ENCODE data around the gene ETNK1.
"Not testable (repeated sequence)": the region's sequence is repeated elsewhere in the genome, so short reads cannot be mapped to it uniquely, and the experiment has no call there.

The ETNK1 gene

GRCh38 chr12:22624870-22625761 is at the start of gene ETNK1:
Gene ETNK1 (plus strand): TSS chr12:22625171. CDS start chr12:22625431, 260 bp downstream.
- peak; percentile 86 for DNase-seq

DNA sequence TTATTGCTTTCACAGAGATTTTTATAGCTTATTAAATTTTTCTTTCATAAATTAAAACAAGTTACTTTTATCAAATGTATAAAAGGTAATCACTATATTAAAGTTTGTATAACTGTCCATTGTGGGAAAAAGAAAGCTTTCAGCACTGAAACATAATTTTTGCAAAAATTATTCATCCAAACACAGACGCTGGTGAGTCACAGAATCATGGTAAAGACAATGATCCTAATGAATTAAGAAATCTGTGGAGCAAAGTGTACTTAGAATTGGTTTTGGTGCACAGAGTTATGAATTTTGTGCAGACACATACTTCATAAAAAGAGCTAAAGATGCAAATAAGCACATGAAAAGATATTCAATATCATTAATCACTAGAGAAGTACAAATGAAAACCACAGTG is 48.9 kb upstream of the ETNK1 start:
- DNase-seq = no peak

- no peak for DNase-seq
Observed at GRCh38 chr12:22576473-22576872, 48.5 kb upstream of the ETNK1 start.

GRCh38 chr12:22577667-22578066 is 47.3 kb upstream of the ETNK1 start:
- no peak for DNase-seq

DNA sequence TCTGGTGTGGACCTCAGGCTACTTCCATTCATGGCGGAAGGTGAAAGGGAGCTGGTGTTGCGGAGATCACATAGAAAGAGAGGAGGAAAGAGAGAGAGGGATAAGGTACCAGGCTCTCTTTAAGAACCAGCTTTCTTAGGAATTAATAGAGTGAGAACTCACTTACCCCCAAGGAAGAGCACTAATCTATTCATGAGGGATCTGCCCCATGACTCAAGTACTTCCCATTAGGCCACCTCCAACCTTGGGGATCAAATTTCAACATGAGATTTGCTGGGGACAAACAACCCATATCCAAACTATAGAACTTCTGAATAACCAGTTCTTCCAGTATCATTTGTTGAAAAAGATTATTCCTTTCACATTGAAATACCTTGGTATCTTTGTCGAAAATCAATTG is 46.6 kb upstream of the ETNK1 start:
- no peak for DNase-seq

DNA sequence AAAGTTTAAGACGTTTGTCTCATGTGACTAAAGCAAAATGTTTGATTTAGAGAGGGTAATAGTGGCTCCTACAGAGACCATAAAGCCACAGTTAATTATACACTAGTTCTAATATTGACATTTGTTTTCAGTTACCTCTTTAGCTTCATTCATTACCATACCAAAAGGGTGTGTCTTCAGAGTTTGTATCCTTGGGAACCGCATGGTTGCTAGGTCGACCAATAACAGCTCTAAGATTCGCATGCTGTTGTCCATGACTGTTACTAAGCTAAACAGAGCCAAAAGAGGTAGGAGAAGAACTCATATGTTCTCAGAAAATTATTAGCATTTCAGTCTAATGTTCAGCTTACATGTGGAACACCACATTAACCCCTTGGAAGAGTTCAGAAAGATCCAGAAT is 36.2 kb upstream of the ETNK1 start:
- DNase-seq = no peak

GRCh38 chr12:22593864-22594263 is 31.1 kb upstream of the ETNK1 start:
- DNase-seq = no peak

GRCh38 chr12:22597539-22597938 is 27.4 kb upstream of the ETNK1 start:
- not testable (repeated sequence) for DNase-seq

DNA sequence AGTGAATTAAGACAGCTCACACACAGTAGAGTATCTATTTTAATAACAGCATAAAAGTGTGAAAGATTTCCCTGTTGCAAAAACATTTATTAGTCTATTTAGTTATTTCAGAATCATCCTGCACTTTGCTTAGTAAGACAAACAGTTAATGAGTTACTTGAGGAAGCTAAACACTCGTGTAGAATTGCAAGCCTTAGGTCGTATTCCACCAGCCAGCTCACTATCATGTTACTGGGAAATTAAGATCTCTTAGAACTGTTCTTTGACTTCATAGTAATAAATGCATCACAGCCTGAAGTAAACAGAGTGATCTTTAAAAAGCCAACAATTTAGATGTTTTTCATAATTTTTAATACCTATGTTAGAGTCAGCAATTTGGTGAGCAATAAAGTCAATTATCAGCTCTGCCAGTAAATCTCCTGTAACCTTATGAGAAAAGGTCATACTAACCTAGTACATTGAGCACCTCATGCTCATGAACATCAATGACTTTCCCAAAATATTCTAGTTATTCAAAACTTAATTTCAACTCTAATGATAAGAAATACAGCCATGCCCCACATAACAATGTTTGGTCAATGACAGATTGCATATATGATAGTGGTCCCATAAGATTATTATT is 26.7 kb upstream of the ETNK1 start:
- no peak for DNase-seq

- no peak for DNase-seq
Observed at GRCh38 chr12:22598763-22599161, 26.2 kb upstream of the ETNK1 start.

DNA sequence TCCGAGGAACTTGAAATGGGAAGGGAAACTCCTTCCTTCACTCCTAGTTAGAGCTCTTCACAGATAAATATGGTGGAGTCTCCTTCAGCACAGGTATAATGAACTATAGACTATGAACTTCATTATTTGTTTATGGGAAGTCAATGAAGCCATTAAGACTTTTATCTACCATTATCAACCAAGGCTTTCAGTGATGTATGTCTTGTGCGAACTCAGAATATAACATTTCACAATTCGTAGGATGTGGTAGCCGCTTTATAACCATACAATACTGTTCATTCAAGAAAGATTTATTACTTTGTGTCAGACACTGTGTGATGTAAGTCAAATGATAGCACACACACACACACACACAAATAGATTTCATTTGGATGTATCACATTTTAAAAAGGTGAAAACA is 24.8 kb upstream of the ETNK1 start:
- no peak for DNase-seq

- no peak for DNase-seq
Observed at GRCh38 chr12:22609501-22609900, 15.5 kb upstream of the ETNK1 start.

DNA sequence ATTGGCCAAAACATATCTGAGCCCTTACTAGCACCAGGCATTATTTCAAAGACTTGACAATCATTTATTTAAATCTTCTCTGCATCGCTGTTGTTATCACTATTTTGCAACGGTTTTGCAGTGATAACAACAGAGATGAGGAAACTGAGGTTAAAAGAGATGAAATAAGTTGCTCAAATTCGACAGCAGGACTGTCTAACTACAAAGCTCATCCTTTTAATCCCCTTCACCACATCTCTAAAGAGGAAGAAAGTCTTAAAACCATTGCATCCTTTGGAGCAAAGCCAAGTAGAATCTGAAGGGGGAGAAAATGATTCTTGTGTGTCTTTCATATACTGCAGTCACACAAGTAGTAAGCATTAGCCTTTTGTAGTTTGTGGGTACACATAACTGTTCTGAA is 14.8 kb upstream of the ETNK1 start:
- DNase-seq = no peak

GRCh38 chr12:22612822-22613221 is 12.1 kb upstream of the ETNK1 start:
- not testable (repeated sequence) for DNase-seq

- DNase-seq = no peak
Observed at GRCh38 chr12:22615963-22616501, 8.9 kb upstream of the ETNK1 start.

- no peak for DNase-seq
Observed at GRCh38 chr12:22617630-22618029, 7.3 kb upstream of the ETNK1 start.

GRCh38 chr12:22624548-22624869 is 462 bp upstream of the ETNK1 start:
- DNase-seq = no peak

DNA sequence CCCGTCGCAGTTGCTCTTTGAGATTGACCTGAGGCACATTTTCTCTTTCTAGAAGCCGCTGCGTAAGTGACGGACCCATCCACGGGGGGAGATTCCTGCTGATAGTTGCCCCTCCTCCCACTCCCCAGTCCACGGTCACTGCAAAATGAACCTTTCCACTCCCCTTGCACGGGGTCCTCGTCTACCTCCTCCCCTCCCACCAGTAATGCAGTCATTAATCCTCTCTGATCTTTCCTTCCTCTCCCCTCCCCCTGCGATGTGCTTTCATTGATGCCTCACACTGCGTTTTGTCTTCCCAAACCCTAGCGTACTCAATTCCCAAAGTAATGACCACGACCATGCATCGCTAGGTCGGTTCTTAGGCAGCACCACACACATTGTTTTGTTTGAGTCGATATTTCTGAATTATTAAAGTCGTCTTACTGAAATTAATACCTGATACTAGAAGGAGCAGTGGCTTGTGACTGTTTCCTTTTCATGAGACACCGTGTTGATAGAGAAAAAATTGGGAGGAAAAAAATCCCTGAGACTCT is 857 bp downstream of the ETNK1 start:
- DNase-seq = no peak

DNA sequence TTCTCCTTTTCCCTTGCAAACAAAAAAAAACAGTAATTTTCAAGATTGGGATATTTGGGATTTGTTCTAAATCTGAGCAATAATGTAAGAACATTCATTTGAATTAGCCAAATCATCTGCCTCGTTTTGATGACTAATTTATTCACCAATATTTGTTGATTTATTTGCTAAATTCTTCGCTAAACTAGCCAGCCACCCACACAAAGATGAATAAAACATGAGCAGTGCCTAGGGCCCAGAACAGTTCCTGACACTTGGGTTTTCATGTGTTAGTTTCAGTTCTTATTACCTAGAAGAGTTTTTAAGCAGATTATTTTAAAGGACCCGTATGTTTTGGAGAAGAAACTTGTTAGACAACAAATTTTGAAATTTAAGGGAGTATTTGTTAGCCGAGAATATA is 1.4 kb downstream of the ETNK1 start:
- peak; percentile 15 for DNase-seq

GRCh38 chr12:22627371-22627770 is 2.4 kb downstream of the ETNK1 start:
- DNase-seq = no peak

- DNase-seq = no peak
Observed at GRCh38 chr12:22628228-22628627, 3.3 kb downstream of the ETNK1 start.

DNA sequence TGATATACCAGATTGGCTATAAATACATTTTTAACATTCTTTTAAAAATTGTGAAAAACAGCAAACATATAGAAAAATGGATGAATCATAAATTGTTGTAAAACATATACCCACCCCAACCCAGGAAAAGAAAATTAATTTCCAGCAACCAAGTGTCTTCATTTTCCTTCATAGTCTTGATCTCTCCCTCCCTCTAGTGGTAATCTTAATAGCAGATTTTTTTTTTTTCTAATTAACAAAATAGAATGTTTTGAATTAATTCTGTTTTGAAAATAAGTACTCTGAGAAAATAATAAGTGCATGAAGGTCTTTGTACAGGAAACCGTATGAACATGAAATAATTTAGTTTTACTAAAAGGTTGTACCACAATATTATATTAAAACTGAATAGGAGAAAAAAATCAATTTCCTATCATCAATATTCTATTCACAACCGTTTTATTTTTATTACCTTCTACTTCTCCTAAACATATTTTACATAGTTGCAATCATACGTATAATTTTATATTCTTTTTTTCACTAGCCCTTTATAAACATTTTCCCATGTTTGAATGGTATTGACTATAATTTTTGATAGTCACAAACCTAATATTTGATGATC is 7.0 kb downstream of the ETNK1 start:
- no peak for DNase-seq

- DNase-seq = no peak
Observed at GRCh38 chr12:22634883-22635282, 9.9 kb downstream of the ETNK1 start.

GRCh38 chr12:22635812-22636211 is 10.8 kb downstream of the ETNK1 start:
- no peak for DNase-seq
